ENCODE measurements around the gene PTPRQ.
"Not testable (repeated sequence)": the region's sequence is repeated elsewhere in the genome, so short reads cannot be mapped to it uniquely, and the experiment has no call there.

PTPRQ gene

DNA sequence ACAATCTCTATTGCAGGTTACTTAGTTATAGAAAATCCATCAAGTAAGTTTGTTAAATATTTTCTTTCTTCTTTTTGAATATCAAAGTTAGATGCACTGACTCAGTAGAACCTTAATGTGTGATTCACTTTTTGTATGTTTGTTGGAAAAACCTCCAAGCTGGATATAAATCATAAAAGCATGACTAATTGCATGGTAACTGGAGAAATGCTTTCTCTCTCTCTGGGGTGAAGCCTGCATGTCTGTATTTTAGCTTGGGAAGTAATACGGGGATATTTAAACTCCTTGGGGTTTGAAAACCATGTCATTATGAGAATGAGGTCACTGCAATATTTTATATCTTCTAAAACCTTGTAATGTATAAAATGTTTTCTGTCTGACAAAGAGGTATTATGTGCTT is 204.8 kb downstream of the PTPRQ start:
- TF ChIP-seq, protein P1, sequence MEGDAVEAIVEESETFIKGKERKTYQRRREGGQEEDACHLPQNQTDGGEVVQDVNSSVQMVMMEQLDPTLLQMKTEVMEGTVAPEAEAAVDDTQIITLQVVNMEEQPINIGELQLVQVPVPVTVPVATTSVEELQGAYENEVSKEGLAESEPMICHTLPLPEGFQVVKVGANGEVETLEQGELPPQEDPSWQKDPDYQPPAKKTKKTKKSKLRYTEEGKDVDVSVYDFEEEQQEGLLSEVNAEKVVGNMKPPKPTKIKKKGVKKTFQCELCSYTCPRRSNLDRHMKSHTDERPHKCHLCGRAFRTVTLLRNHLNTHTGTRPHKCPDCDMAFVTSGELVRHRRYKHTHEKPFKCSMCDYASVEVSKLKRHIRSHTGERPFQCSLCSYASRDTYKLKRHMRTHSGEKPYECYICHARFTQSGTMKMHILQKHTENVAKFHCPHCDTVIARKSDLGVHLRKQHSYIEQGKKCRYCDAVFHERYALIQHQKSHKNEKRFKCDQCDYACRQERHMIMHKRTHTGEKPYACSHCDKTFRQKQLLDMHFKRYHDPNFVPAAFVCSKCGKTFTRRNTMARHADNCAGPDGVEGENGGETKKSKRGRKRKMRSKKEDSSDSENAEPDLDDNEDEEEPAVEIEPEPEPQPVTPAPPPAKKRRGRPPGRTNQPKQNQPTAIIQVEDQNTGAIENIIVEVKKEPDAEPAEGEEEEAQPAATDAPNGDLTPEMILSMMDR (IDR thresholded peaks at IDR 0.05; ENCODE audit: low read depth, low read length, missing control alignments), result no peak
- DNase-seq (ENCODE audit: extremely low read depth, low read depth), result peak; percentile 17
- H3K4me3 ChIP-seq (replicated peaks; ENCODE audit: low read depth, low read length), result no peak overlapping the region

DNA sequence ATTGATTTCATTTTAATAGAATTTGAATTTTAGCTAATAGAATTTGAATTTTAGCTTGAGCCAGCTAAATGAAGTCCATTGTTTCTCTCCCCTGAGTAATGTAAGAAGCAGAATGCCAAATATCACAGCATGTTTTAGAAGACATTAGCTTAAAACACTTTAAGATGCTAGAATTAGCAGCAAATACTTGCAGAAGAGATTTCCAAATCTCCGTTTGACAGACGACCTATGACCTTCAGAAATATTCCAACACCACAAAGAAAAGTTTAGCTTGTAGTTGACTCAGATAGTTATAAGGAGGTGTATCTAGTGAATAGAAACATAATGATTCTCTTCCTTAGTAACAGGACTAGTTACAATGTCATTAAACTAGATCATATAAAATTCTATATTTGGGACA is 211.7 kb downstream of the PTPRQ start:
- H3K4me3 ChIP-seq (replicated peaks; ENCODE audit: low read depth, low read length), result no peak overlapping the region
- TF ChIP-seq, protein P1 (IDR thresholded peaks at IDR 0.05; ENCODE audit: low read depth, low read length, missing control alignments), result no peak
- no peak for DNase-seq (ENCODE audit: extremely low read depth, low read depth)

DNA sequence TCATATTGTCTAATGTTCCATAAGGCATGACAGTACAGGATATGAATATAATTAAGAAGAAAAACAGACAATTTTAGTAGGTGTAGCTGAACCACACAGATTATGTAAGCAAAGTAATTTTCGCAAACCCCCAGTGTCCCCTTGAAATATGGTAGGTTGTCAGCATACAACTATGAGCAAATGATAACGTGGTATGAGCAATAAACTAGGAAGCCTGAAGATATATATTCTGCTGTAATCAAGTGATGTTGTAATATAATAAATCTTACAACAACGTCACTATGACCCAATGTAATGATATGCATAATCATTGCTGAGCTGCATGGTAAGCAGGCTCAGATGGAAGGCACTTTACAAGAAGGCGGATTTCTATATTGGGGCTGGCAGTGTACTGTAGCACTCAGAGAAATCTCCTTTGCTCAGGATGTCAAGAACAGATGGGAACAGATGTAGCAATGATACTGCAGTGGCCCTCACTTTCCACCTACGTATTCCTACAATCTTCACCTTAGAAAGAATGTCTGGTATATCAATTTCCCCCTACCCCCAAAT is 215.6 kb downstream of the PTPRQ start:
- no peak for DNase-seq (ENCODE audit: extremely low read depth, low read depth)
- no peak overlapping the region for H3K4me3 ChIP-seq (replicated peaks; ENCODE audit: low read depth, low read length)
- TF ChIP-seq, protein P1 (IDR thresholded peaks at IDR 0.05; ENCODE audit: low read depth, low read length, missing control alignments), result no peak

DNA sequence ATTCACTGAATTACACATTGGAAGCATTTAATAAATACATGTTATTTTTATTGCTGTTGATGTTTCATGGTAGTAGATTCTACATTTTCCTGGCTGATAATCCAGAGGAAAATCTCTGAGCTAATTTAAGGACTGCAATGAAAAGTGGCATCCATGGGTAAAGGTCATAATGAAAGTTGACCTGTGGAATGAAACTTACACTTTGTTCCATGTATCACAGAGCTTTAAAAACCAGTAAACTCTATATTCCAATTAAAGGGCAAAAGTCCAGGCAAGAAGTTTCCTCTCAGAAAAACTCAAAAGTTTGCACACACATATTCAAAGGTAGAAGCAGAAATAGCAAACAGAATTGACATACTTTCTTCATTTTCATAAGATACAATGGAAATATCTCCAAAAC is 218.6 kb downstream of the PTPRQ start:
- DNase-seq (ENCODE audit: extremely low read depth, low read depth), result no peak
- TF ChIP-seq, protein P1 (IDR thresholded peaks at IDR 0.05; ENCODE audit: low read depth, low read length, missing control alignments), result no peak
- no peak overlapping the region for H3K4me3 ChIP-seq (replicated peaks; ENCODE audit: low read depth, low read length)

DNA sequence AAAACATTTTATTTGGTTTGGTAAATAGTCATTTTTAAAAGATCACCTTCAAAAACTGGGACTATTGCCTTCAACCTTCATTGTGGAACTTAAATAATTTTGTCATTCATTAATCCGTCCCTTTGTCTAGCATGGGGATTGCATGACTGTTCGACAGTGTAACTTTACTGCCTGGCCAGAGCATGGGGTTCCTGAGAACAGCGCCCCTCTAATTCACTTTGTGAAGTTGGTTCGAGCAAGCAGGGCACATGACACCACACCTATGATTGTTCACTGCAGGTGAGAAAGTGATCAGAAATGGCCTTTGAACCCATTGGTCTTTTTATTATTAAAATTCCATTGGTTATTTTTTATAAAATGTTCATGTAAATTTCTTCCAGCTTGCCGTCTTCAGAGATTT is 226.2 kb downstream of the PTPRQ start:
- TF ChIP-seq, protein P1 (IDR thresholded peaks at IDR 0.05; ENCODE audit: low read depth, low read length, missing control alignments), result no peak
- DNase-seq (ENCODE audit: extremely low read depth, low read depth), result no peak
- no peak overlapping the region for H3K4me3 ChIP-seq (replicated peaks; ENCODE audit: low read depth, low read length)

DNA sequence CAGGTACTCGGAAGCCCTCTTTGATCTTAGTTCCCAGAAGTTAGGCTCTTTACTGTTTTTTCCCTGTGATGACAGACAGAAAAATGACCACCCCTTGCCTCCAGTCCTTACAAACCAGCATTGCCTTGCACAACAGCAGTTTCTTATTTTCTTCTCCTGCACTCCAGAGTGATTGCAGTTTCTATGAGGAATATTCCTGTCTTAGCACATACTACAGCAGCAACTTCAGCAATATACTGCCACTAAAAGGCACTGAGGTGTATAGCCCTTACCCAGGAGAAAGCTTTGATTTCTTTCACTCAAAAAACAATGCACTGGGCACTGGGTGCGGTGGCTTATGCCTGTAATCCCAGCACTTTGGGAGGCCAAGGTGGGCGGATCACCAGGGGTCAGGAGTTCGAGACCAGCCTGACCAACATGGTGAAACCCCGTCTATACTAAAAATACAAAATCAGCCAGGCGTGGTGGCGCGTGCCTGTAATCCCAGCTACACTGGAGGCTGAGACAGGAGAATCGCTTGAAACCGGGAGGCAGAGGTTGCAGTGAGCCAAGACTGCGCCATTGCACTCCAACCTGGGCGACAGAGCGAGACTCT is 232.1 kb downstream of the PTPRQ start:
- DNase-seq (ENCODE audit: extremely low read depth, low read depth); H3K4me3 ChIP-seq (replicated peaks; ENCODE audit: low read depth, low read length): not testable (repeated sequence)

DNA sequence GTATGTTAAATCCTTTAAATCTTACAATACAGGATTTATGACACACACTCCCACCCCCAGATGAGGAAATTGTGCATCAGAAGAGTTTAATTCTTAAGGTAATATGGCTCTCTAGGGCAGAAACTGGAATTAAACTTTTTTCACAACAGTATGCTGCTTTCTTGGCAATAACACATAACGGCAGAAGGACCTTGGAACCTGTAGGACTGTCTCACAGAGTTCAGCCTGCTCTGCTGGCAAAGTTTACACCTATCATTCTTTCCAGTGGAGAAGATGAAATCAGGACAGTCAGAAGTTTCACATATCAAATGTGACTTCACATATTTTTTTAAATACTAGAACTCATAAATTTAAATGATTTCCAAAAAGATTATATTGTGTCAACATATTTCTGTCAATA is 232.8 kb downstream of the PTPRQ start:
- H3K4me3 ChIP-seq (replicated peaks; ENCODE audit: low read depth, low read length), result no peak overlapping the region
- no peak for DNase-seq (ENCODE audit: extremely low read depth, low read depth)
- TF ChIP-seq, protein P1 (IDR thresholded peaks at IDR 0.05; ENCODE audit: low read depth, low read length, missing control alignments), result no peak
